Gastrocnemius medialis (tissue), 4 donors: Measurements from ENCODE around the gene LCN6.

Experiments used
- CTCF ChIP-seq, 5 experiments: fragments of 450-650 bp in 3 of 5; fragments of 200-600 bp in 2 of 5; sonication (generic) in 2 of 5; IDR thresholded peaks in 4 of 5; conservative IDR thresholded peaks in 1 of 5; 1 replicate in 4 of 5; 2 replicates in 1 of 5; pipeline ENCODE4 v1.5.1; 2016 to 2019; ENCODE audit warnings: antibody characterized with exemption in 5 of 5, mild to moderate bottlenecking in 3 of 5, moderate library complexity in 3 of 5
- POLR2A ChIP-seq, 2 donors: fragments of 450-650 bp; IDR thresholded peaks; one replicate each; pipeline ENCODE4 v1.6.1; 2017; ENCODE audit warnings: antibody characterized with exemption in 2 of 2, mild to moderate bottlenecking in 2 of 2, moderate library complexity in 2 of 2

DNA sequence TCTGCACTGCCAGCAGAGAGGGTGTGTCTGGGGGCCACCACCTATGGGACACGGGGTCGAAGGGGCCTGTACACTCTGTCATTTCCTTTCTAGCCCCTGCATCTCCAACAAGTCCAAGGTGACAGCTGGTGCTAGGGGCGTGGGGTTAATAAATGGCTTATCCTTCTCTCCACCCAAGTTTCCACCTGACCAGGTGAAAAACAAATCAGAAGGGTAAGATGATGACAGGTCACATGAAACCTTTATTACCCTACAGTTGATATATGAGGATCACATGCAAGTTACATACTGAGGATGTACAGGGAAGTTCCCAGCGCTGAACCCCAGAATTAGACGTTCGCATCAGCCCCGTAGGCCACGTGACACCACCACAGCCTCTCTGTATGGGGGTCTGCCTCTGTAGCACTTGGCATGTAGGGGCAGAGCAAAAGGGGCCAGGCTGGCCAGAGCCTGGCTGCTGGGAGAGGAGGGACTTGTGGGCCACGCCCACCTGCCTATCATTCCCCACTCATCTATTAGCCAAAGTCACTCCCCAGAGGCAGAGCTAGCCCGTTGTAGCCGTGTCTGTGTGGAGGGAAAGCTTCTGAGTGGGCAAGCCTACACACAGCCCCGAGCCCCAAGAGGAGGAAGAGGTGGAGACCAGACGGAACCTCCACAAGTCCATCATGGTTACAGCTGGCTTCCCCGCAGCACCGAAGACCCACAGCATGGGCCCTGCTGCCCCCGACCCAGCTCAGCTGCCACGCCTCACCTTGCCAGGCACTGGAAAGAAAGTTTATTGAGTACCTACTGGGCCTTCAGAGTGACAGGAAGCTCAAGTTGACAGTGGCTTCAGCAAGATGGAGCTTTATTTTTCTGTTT is 45.0 kb upstream of the LCN6 start:
- TF ChIP-seq CTCF (IDR thresholded peaks at IDR 0.05 in 4 of 5, conservative IDR thresholded peaks at IDR 0.05 in 1 of 5) (no peak), POLR2A (IDR thresholded peaks at IDR 0.05) (no peak)
